AG04450 (cell line): Measurements from ENCODE around the gene DYRK3. TPM values are rescaled to one million over a fixed set of nuclear protein-coding genes. Genes with fewer than 3 reads are reported as not detected.

Experiments used
- CTCF ChIA-PET: fragments of 300-600, 350-600 bp; formaldehyde crosslinking; extraction: SDS; loops from one replicate; lab custom pipeline; 2022; ENCODE audit warnings: antibody characterized with exemption, inconsistent platforms; lab: Charles Lee
- POLR2A ChIA-PET: fragments of 350-600 bp; formaldehyde crosslinking; extraction: SDS; loops from one replicate; lab custom pipeline; 2021; ENCODE audit warnings: antibody characterized with exemption, inconsistent platforms; lab: Yijun Ruan, JAX
- DNase-seq: peaks from one replicate; pipeline ENCODE4 v3.0.0-alpha.2; 2011; ENCODE audit warnings: low read depth, low spot score
- H3K27ac ChIP-seq: one replicate; pipeline ENCODE4 v1.5.1; 2012; ENCODE audit warnings: low read depth, low read length, control low read depth
- H3K27me3 ChIP-seq: one replicate; pipeline ENCODE4 v1.6.0; 2012; ENCODE audit warnings: low read length; ENCODE audit not compliant: control insufficient read depth, insufficient read depth
- H3K4me3 ChIP-seq: 2 replicates; pipeline ENCODE4 v1.5.1; 2011; ENCODE audit warnings: mild to moderate bottlenecking, low read depth, low read length, control low read depth
- H3K9me3 ChIP-seq: 2 replicates; pipeline ENCODE4 v1.5.1; 2012; ENCODE audit warnings: low read length; ENCODE audit not compliant: control insufficient read depth, insufficient read depth
- polyA plus RNA-seq: library from polyadenylated mRNA; depleted of rRNA; stranded (reverse); fragments of >200 nt; gene quantifications from 2 replicates; pipeline ENCODE4 v1.2.3, GENCODE V29; 2011
- TF ChIP-seq, protein P1 (sequence below): IDR thresholded peaks from 2 replicates; pipeline ENCODE4 v1.5.1; 2011; ENCODE audit warnings: low read depth, low read length, control low read depth, inconsistent platforms

Gene DYRK3
- polyA plus RNA-seq, 1 experiment, result 13.4 TPM

DNA sequence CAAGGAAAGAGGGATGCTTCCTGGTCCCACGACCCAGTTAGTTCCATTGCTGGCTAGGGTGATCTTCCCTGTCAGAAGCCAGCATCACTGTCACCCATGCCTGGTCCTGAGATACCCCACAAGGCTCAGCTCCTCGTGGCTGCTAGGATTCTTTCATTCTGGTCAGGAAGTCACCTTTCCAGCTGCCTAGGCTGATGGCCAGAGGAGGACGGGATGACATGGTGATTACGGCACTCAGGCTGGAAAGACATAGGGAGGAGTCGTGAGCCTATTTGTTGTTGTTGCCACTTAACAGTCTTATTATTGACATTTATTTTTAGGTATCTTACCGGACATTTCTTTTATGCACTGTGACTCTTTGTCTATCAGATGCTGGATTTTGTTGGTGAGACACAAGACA, 29.4 kb downstream of the DYRK3 start:
- Histone ChIP-seq H3K27me3 (peaks cover 14% of the 10 kb centered on the region), H3K4me3 (no peak overlapping the region), H3K27ac (no peak overlapping the region), H3K9me3 (no peaks in the 10 kb centered on the region)
- CTCF ChIA-PET, result interaction anchor here (0.5 to 11.0 kb wide), 43 partner anchors 10 to 318 kb away, joined by 3 to 202 read pairs (median 9); partner anchors contain the start of genes DYRK3 and EIF2D
- POLR2A ChIA-PET, result interaction anchor here (2.0 kb wide), 1 partner anchor 30 kb away, joined by 17 read pairs; the partner anchor contains the start of gene DYRK3
- TF ChIP-seq, protein P1, sequence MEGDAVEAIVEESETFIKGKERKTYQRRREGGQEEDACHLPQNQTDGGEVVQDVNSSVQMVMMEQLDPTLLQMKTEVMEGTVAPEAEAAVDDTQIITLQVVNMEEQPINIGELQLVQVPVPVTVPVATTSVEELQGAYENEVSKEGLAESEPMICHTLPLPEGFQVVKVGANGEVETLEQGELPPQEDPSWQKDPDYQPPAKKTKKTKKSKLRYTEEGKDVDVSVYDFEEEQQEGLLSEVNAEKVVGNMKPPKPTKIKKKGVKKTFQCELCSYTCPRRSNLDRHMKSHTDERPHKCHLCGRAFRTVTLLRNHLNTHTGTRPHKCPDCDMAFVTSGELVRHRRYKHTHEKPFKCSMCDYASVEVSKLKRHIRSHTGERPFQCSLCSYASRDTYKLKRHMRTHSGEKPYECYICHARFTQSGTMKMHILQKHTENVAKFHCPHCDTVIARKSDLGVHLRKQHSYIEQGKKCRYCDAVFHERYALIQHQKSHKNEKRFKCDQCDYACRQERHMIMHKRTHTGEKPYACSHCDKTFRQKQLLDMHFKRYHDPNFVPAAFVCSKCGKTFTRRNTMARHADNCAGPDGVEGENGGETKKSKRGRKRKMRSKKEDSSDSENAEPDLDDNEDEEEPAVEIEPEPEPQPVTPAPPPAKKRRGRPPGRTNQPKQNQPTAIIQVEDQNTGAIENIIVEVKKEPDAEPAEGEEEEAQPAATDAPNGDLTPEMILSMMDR, result no peak
- no peak for DNase-seq

DNA sequence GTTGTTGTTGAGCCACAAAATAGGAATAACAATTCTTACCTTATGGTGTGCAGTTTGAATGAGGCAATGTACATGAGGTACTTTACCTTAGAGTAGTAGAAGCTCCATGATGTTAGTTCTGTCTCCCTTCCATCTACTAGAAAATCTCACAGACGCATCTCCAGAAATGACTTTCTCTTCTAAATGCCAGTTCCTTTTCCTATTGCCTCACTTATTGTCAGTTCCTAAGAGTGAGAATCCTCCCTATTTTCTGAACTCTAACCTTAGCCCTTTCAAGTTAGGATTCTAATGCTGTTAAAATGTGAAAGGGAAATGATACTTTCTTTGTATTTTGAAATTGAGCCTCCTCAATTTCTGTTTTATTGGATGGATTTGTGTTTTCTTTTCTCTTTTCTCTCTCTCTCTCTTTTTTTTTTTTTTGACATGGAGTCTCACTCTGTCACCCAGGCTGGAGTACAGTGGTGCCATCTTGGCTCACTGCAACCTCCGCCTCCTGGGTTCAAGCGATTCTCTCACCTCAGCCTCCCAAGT, 30.8 kb downstream of the DYRK3 start:
- Histone ChIP-seq H3K27me3 (peaks cover 12% of the 10 kb centered on the region), H3K9me3 (no peaks in the 10 kb centered on the region), H3K27ac (no peak overlapping the region), H3K4me3 (no peak overlapping the region)
- no peak for DNase-seq
- ChIA-PET CTCF (interaction anchor here (0.6 to 11.0 kb wide), 15 partner anchors 10 to 339 kb away, joined by 3 to 202 read pairs (median 25); partner anchors contain the start of genes DYRK3 and EIF2D), POLR2A (no interaction called here)
- TF ChIP-seq, protein P1, result no peak

DNA sequence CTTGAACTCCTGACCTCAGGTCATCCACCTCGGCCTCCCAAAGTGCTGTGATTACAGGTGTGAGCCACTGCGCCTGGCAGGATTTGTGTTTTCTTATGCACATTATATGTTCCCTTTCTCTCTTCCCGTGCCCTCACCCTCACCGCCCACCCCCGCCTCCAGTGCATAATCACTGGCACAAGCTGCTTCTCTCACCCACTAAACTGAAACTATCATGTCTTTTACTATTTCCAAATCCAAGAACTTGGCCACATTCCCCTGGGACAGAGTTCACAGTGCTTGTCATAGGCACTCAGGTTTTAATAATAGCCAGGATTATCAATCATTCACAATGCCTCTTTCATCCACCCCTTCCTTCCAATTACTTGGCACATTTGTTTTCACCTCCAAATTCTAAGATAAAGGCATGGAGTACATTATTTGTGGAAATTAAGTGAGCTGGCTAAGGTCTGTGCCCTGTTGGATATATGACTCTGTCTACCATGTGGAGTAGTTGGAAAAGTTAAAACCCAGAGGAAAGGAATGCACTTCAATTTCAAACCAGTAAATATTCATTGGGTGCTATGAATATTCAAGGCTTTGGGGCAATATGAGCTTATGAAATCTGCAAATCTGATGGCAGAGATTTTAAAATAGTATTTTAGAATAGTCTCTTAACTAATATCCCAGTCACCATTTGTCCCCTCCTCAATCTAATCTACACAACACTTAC, 31.8 kb downstream of the DYRK3 start:
- Histone ChIP-seq H3K9me3 (no peaks in the 10 kb centered on the region), H3K4me3 (no peak overlapping the region), H3K27ac (no peak overlapping the region), H3K27me3 (peaks cover 14% of the 10 kb centered on the region)
- DNase-seq, result no peak
- CTCF ChIA-PET, result interaction anchor here (0.6 to 11.0 kb wide), 12 partner anchors 11 to 808 kb away, joined by 3 to 202 read pairs (median 5); partner anchors contain the start of genes DYRK3 and EIF2D
- POLR2A ChIA-PET, result interaction anchor here (0.6 kb wide), 1 partner anchor 1385 kb away, joined by 4 read pairs; no protein-coding TSS in a partner anchor
- TF ChIP-seq, protein P1, result no peak

DNA sequence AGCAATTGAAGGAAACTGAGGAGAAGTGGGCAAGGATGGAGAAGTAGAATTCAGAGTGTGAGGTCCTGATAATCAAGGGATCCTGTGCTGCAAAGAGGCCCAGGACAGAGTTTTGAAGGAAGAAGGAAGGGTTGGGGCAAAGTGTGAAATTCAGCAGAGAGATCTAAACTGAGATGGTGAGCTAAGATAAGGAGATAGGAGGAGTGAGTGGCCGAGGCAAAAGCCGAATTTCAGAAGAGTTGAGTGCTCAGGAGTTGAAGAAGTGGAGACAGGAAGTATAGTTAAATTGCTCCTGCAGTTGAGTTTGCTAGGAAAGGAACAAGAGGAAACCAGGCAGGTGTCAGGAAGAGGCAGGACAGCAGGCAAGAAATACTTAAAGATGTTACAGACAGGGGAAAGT, 33.0 kb downstream of the DYRK3 start:
- ChIA-PET POLR2A (no interaction called here), CTCF (interaction anchor here (1.1 to 11.0 kb wide), 5 partner anchors 23 to 244 kb away, joined by 3 to 202 read pairs (median 47); partner anchors contain the start of genes DYRK3 and EIF2D)
- H3K9me3 ChIP-seq, result no peaks in the 10 kb centered on the region
- peaks cover 9% of the 10 kb centered on the region for H3K27me3 ChIP-seq
- TF ChIP-seq, protein P1, result no peak
- H3K27ac ChIP-seq, result no peak overlapping the region
- no peak for DNase-seq
- no peak overlapping the region for H3K4me3 ChIP-seq
